Stimulated activated memory B cell treated with anti-CD40 and anti-IgM and Interleukin-4, amounts not matched to agents 10 μg/mL and 1 μg/mL and 100 μg/mL, for 72 hours (primary cell): ENCODE measurements around the gene SRGAP3.

Source experiments
- ATAC-seq: fragments of 150-1000 bp; cut with Tn5 transposase; 2 replicates; pipeline ENCODE4 v1.10.0; 2021
- H3K27ac Mint-ChIP-seq: one replicate; pipeline ENCODE4 v1.8.0; 2022; ENCODE audit warnings: mild to moderate bottlenecking, mixed read lengths
- H3K27me3 Mint-ChIP-seq: one replicate; pipeline ENCODE4 v1.8.0; 2022; ENCODE audit warnings: mixed read lengths
- H3K36me3 Mint-ChIP-seq: one replicate; pipeline ENCODE4 v1.8.0; 2022; ENCODE audit warnings: mixed read lengths
- H3K4me1 Mint-ChIP-seq: one replicate; pipeline ENCODE4 v1.8.0; 2022; ENCODE audit warnings: mixed read lengths
- H3K4me3 Mint-ChIP-seq: one replicate; pipeline ENCODE4 v1.8.0; 2022; ENCODE audit warnings: mild to moderate bottlenecking, moderate library complexity, mixed read lengths
- H3K9me3 Mint-ChIP-seq: one replicate; pipeline ENCODE4 v1.8.0; 2022; ENCODE audit warnings: mixed read lengths

SRGAP3 gene

GRCh38 chr3:9271903-9272302 is 22.5 kb upstream of the SRGAP3 start:
- ATAC-seq = no peak
- peaks cover 30% of the 10 kb centered on the region for H3K27me3 Mint-ChIP-seq
- peaks cover 8% of the 10 kb centered on the region for H3K9me3 Mint-ChIP-seq
- H3K36me3 Mint-ChIP-seq = peaks cover 7% of the 10 kb centered on the region
- H3K27ac Mint-ChIP-seq = no peak overlapping the region
- H3K4me3 Mint-ChIP-seq = no peak overlapping the region
- no peaks in the 10 kb centered on the region for H3K4me1 Mint-ChIP-seq

GRCh38 chr3:9270704-9271103 is 21.3 kb upstream of the SRGAP3 start:
- H3K4me3 Mint-ChIP-seq = no peak overlapping the region
- no peak overlapping the region for H3K27ac Mint-ChIP-seq
- H3K36me3 Mint-ChIP-seq = peaks cover 7% of the 10 kb centered on the region
- ATAC-seq = no peak
- peaks cover 20% of the 10 kb centered on the region for H3K27me3 Mint-ChIP-seq
- peaks cover 6% of the 10 kb centered on the region for H3K9me3 Mint-ChIP-seq
- H3K4me1 Mint-ChIP-seq = no peaks in the 10 kb centered on the region

- Mint-ChIP-seq H3K27ac (no peak overlapping the region), H3K27me3 (no peaks in the 10 kb centered on the region), H3K9me3 (peaks cover 5% of the 10 kb centered on the region)
Measured at GRCh38 chr3:9266716-9267115, 17.3 kb upstream of the SRGAP3 start.

GRCh38 chr3:9260305-9260704 is 10.9 kb upstream of the SRGAP3 start:
- Mint-ChIP-seq H3K9me3 (peaks cover 12% of the 10 kb centered on the region), H3K4me1 (no peaks in the 10 kb centered on the region), H3K4me3 (no peak overlapping the region), H3K36me3 (peaks cover 5% of the 10 kb centered on the region), H3K27me3 (peaks cover 31% of the 10 kb centered on the region), H3K27ac (no peak overlapping the region)
- ATAC-seq = no peak

More at GRCh38 chr3:9266716-9267115, 17.3 kb upstream of the SRGAP3 start:
- H3K36me3 Mint-ChIP-seq = no peaks in the 10 kb centered on the region
- no peak overlapping the region for H3K4me3 Mint-ChIP-seq
- no peak for ATAC-seq
- H3K4me1 Mint-ChIP-seq = no peaks in the 10 kb centered on the region

- H3K27me3 Mint-ChIP-seq = peaks cover 56% of the 10 kb centered on the region
- H3K9me3 Mint-ChIP-seq = peaks cover 7% of the 10 kb centered on the region
- peaks cover 5% of the 10 kb centered on the region for H3K36me3 Mint-ChIP-seq
- no peaks in the 10 kb centered on the region for H3K4me1 Mint-ChIP-seq
- H3K4me3 Mint-ChIP-seq = no peak overlapping the region
- H3K27ac Mint-ChIP-seq = no peak overlapping the region
- ATAC-seq = no peak
Measured at GRCh38 chr3:9257092-9257491, 7.6 kb upstream of the SRGAP3 start.

GRCh38 chr3:9255976-9256375 is 6.5 kb upstream of the SRGAP3 start:
- H3K4me1 Mint-ChIP-seq = no peaks in the 10 kb centered on the region
- H3K9me3 Mint-ChIP-seq = peaks cover 4% of the 10 kb centered on the region
- ATAC-seq = no peak
- H3K27me3 Mint-ChIP-seq = peaks cover 56% of the 10 kb centered on the region
- H3K27ac Mint-ChIP-seq = no peak overlapping the region
- H3K4me3 Mint-ChIP-seq = no peak overlapping the region
- H3K36me3 Mint-ChIP-seq = peaks cover 5% of the 10 kb centered on the region

- Mint-ChIP-seq H3K9me3 (peaks cover 4% of the 10 kb centered on the region), H3K4me1 (peaks cover 4% of the 10 kb centered on the region), H3K27ac (no peak overlapping the region), H3K4me3 (no peak overlapping the region), H3K27me3 (peaks cover 53% of the 10 kb centered on the region), H3K36me3 (peaks cover 5% of the 10 kb centered on the region)
- ATAC-seq = no peak
Measured at GRCh38 chr3:9254764-9255163, 5.3 kb upstream of the SRGAP3 start.

GRCh38 chr3:9253327-9253726 is 3.9 kb upstream of the SRGAP3 start:
- Mint-ChIP-seq H3K27me3 (peaks cover 38% of the 10 kb centered on the region), H3K4me3 (no peak overlapping the region), H3K27ac (no peak overlapping the region), H3K9me3 (peaks cover 4% of the 10 kb centered on the region), H3K36me3 (no peaks in the 10 kb centered on the region), H3K4me1 (peaks cover 18% of the 10 kb centered on the region)
- ATAC-seq = no peak

GRCh38 chr3:9251055-9251786 is 1.8 kb upstream of the SRGAP3 start:
- no peaks in the 10 kb centered on the region for H3K9me3 Mint-ChIP-seq
- ATAC-seq = no peak
- no peaks in the 10 kb centered on the region for H3K36me3 Mint-ChIP-seq
- H3K27ac Mint-ChIP-seq = no peak overlapping the region
- peaks cover 32% of the 10 kb centered on the region for H3K27me3 Mint-ChIP-seq
- H3K4me3 Mint-ChIP-seq = no peak overlapping the region
- peaks cover 22% of the 10 kb centered on the region for H3K4me1 Mint-ChIP-seq

GRCh38 chr3:9250236-9250635 is 790 bp upstream of the SRGAP3 start:
- Mint-ChIP-seq H3K4me3 (no peak overlapping the region), H3K27me3 (peaks cover 25% of the 10 kb centered on the region), H3K9me3 (no peaks in the 10 kb centered on the region), H3K36me3 (no peaks in the 10 kb centered on the region), H3K4me1 (peaks cover 22% of the 10 kb centered on the region), H3K27ac (no peak overlapping the region)
- no peak for ATAC-seq

- H3K27ac Mint-ChIP-seq = peak overlapping the region; percentile 30
- no peaks in the 10 kb centered on the region for H3K36me3 Mint-ChIP-seq
- no peak for ATAC-seq
Measured at GRCh38 chr3:9248522-9249271, 749 bp downstream of the SRGAP3 start.

GRCh38 chr3:9247941-9248521 is 1.4 kb downstream of the SRGAP3 start:
- ATAC-seq = no peak
- Mint-ChIP-seq H3K27me3 (peaks cover 5% of the 10 kb centered on the region), H3K9me3 (no peaks in the 10 kb centered on the region), H3K4me1 (peaks cover 22% of the 10 kb centered on the region), H3K36me3 (no peaks in the 10 kb centered on the region), H3K27ac (no peak overlapping the region), H3K4me3 (no peak overlapping the region)

More at GRCh38 chr3:9248522-9249271, 749 bp downstream of the SRGAP3 start:
- H3K9me3 Mint-ChIP-seq = no peaks in the 10 kb centered on the region
- peaks cover 22% of the 10 kb centered on the region for H3K4me1 Mint-ChIP-seq
- H3K27me3 Mint-ChIP-seq = peaks cover 9% of the 10 kb centered on the region
- H3K4me3 Mint-ChIP-seq = peak overlapping the region; percentile 73

- Mint-ChIP-seq H3K27me3 (no peaks in the 10 kb centered on the region), H3K4me3 (no peak overlapping the region), H3K4me1 (peaks cover 22% of the 10 kb centered on the region), H3K27ac (no peak overlapping the region), H3K36me3 (no peaks in the 10 kb centered on the region), H3K9me3 (no peaks in the 10 kb centered on the region)
- no peak for ATAC-seq
Measured at GRCh38 chr3:9247361-9247940, 2.0 kb downstream of the SRGAP3 start.

- H3K9me3 Mint-ChIP-seq = no peaks in the 10 kb centered on the region
- H3K4me3 Mint-ChIP-seq = no peak overlapping the region
- H3K36me3 Mint-ChIP-seq = peaks cover 5% of the 10 kb centered on the region
- no peak for ATAC-seq
- no peak overlapping the region for H3K27ac Mint-ChIP-seq
- H3K27me3 Mint-ChIP-seq = no peaks in the 10 kb centered on the region
- H3K4me1 Mint-ChIP-seq = peaks cover 22% of the 10 kb centered on the region
Measured at GRCh38 chr3:9246189-9246588, 3.3 kb downstream of the SRGAP3 start.

- no peak for ATAC-seq
- H3K4me3 Mint-ChIP-seq = no peak overlapping the region
Measured at GRCh38 chr3:9244495-9245183, 4.8 kb downstream of the SRGAP3 start.

More at GRCh38 chr3:9244495-9245183, 4.8 kb downstream of the SRGAP3 start:
- Mint-ChIP-seq H3K27me3 (no peaks in the 10 kb centered on the region), H3K27ac (no peak overlapping the region), H3K36me3 (peaks cover 5% of the 10 kb centered on the region), H3K9me3 (no peaks in the 10 kb centered on the region), H3K4me1 (peaks cover 17% of the 10 kb centered on the region)
